ENCODE measurements around the gene JAG1.
"Not testable (repeated sequence)": the region's sequence is repeated elsewhere in the genome, so short reads cannot be mapped to it uniquely, and the experiment has no call there.

The JAG1 gene

DNA sequence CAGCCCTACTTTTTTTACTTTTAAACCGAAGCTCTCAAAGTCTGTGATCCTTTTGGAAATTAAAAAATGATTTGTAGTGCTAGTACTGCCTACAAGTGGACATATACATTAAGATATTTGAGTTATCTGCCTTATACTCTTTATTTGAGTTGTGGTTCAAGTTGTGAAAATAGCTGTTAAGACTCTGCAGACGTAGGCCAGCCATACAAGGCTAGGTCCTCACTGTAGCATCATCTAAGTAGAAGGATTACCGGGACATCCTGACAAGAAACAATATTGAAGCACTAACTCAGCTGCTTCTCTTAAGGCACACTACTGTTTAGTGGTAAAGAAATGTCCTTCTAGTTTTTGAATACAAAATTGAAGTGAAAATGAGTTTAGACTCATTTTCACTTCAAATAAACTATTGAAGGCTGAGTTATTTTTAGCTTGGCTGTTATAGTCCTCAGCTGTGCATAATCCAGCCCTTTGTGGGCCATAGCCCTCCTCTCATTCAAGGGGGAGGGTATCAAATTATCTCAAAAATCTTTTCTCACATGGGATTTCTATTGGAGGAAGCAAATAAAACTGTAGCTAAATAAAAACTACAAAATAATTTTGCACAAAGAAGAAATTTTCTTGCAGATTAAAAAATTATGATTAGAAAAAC lies 68.1 kb downstream of the JAG1 start:
- DNase-seq = no peak

- no peak for DNase-seq
These were observed 68.8 kb downstream of the JAG1 start for GRCh38 chr20:10604865-10605440.

DNA sequence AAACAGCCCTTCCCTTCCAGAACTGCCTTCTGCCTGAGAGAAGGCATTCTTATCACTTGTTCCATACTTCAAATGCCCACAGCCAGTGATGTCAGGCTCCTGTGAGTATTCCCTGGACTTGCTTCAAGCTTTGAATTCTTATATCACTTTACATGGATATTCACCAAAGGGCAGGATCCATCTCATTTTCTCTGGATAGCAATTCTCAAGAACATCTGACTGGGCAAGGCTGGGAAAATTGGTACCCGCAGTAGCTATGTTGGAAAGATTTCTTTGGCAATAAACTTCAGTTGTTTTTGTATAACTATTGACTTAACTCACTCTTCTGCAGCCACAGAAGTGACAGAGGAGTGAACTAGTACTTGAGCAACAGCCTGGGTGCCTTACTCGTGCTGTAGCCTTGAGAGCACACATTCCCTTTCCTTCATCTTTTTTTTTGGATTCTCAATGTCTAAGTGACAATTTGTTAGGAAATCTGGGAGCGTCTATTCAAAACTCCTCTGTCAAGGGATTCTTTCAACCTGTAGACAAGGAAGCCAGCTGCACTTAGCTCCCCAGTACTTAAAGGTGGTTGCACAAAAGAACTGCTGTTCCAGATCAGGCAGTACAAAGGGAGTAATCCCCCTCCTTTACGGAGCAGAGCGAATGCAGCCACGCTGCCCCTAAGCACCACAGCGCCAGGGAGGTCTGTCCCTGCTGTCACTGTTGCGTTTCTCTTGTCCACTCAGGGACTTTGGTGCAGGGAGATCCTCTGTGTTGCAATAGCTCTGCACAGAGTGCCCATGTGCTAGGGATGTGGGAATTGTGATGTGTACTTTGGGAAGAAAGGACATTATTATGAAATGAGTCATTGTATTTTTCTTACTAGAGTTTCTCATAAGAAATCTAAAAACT lies 69.6 kb downstream of the JAG1 start:
- no peak for DNase-seq

DNA sequence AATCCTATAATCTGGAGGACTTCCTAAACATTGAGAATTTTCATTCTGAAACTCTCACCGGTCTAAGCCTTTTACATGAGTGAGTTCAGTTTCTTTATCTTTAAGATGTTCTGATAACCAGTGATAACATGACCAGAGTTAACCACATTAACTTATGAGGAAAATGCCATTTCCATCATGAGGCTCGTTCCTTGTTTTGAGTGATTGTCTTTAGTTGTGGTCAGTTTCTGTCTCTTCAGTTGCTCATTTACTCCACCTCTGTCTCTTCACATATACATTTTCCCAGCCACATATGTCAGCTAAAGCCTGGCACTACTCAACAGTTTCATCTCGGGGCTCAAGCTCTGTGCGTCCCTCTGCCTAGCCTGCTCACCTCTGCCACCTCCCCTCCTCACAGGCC lies 70.4 kb downstream of the JAG1 start:
- no peak for DNase-seq

GRCh38 chr20:10602221-10602871 lies 71.5 kb downstream of the JAG1 start:
- no peak for DNase-seq

DNA sequence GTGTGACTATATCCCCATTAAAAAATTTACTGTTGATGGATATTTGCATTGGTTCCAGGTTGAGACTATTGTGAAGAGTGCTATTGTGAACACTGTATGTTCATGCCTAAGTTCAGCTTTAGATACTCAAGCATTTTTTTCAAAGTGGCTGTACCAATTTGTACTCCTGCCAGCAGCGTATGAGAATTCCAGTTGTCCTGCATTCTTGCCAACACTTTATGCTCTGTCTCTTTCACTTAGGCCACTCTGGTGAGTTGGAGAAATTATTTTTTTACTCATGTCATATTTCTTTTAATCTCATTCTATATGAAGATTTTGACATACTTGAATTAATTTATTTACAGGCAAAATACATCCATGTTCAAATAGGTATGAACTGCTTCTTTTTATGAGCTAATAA lies 76.2 kb downstream of the JAG1 start:
- no peak for DNase-seq

GRCh38 chr20:10596710-10597121 lies 77.1 kb downstream of the JAG1 start:
- no peak for DNase-seq

DNA sequence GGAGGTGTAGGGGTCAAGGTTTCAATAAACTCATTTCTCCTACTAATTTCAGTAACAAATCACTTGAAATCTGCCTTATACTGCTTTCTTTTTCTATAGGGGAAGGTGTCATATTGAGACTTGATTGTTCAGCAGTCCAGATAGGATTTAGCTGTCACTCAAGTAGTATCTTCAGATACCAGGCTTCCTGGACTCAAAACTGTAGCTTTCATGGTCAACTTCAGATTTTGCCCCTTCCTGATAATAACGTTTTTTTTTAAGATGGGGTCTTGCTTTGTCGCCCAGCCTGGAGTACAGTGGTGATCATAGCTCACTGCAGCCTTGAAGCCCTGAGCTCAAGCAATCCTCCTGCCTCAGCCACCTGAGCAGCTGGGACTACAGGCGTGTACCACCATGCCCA lies 77.8 kb downstream of the JAG1 start:
- DNase-seq = no peak

DNA sequence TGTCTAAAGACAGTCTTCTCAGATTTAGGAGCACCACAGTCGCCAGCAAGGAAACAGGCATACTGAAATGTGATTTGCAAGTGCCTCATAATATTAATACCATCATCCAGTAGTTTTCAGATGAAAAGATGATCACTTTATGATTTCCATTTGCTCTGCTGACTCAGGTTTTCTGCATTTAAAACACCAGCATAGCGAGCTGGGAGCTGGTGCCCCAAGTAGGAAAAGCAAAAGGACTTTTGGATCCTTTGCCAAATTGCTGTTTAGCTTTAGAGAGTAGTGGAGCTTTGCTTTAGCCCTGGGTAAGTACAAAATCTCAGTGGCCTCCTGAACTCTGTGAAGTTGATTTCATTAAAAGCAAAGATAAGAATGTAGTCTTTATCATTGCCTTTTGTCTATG lies 78.5 kb downstream of the JAG1 start:
- no peak for DNase-seq

GRCh38 chr20:10594296-10594868 lies 79.4 kb downstream of the JAG1 start:
- no peak for DNase-seq

DNA sequence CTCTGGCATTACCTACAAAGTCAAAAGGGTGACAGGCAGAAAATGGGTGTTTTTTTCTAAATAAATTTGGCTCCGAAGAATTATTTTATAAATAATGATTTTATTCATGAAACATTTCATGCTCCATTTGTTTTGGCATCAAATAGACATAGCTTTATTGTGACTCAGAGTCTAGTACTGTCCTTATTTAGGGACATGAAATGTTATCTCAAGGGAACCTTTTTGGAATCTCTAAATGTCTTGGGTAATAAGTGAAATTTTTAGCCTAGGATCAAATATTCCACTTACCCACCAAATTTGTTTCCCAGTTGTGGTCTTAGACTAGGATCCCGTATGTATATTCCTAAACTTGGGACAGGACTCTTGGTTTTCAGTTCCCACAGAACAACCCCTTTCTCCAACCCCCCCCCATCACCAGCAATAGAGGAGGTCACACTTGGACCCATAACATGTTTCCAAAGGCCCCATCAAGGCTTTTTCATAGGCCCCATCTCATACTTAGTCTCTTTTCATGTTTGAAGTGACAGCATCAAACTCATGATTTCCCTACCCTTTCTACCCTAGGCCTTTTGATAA lies 81.8 kb downstream of the JAG1 start:
- DNase-seq = no peak

GRCh38 chr20:10590950-10591671 lies 82.7 kb downstream of the JAG1 start:
- DNase-seq = no peak

GRCh38 chr20:10590446-10590845 lies 83.4 kb downstream of the JAG1 start:
- DNase-seq = not testable (repeated sequence)

All from central memory CD4-positive, alpha-beta T cell (primary cell).